M059J (cell line): ENCODE results near the gene HIVEP3. TPM values are rescaled to one million over a fixed set of nuclear protein-coding genes. Genes with fewer than 3 reads are reported as not detected.

Experiments
- DNase-seq: peaks from one replicate; pipeline ENCODE4 v3.0.0-alpha.2; 2012; ENCODE audit warnings: low read depth
- total RNA-seq: library from RNA; depleted of rRNA; stranded (reverse); fragments of >200 nt; shearing (Covaris generic); gene quantifications from 2 replicates; pipeline ENCODE4 v1.2.3, GENCODE V29; 2014

The HIVEP3 gene
- total RNA-seq, 1 experiment from 2014 or later: 4.2 TPM

DNA sequence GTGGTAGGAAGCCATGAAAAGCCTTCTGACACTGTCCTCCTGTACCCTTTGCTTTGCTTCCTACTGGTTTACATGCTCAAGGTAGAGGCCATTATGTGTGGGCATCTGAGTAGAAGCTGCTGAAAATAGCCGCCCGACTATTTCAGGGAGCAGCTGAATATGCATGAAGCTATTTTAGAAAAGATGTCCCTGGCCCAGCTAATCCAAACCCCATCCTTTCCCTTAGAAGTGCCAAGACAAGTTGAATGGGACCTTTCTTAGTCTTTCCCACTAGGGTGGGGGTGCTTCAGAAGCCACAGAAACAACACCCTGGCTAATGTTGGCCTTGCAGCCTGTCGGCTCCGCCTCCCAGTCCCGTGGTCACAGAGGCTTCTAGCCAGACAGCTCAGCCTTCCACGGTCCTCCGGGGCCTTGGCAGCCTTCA, 229.2 kb downstream of the HIVEP3 start:
- DNase-seq: no peak

DNA sequence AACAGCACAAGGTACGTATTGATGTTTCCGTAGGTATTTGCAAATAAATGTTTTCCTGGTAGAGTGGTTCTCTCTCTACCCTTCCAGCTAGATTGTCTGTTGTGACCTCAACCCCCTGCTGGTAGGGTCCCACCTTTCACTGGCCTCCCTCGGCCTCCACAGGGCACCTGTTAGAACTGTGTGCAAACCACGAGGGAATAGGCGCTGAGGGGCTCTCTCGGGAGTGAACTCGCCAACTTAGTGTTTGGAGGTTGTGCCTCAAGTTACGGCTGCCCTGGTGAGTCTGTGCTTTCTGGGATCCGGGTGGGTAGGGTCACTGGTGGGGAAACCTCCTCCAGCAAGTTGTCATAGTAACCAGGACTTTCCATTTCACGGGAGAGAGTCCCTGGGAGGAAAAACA, 229.6 kb downstream of the HIVEP3 start:
- DNase-seq: no peak

DNA sequence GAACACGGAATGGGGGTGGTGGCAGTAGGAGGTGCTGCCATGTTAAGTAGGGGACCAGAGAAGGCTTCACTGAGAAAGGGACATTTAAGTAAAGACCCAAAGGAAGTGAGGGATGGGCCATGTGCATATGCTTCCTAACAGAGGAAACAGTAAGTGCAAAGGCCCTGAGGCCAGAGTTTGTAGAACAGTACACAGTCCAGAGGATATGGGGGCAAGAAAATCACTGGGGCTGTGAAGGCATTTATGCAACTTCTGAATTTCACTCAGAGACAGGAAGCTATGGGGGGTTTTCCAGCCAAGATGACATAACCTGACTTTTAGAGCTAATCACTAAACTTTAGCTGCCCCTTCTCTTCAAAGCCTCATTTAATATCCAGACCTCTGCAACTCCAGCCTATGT, 231.7 kb downstream of the HIVEP3 start:
- DNase-seq: no peak

DNA sequence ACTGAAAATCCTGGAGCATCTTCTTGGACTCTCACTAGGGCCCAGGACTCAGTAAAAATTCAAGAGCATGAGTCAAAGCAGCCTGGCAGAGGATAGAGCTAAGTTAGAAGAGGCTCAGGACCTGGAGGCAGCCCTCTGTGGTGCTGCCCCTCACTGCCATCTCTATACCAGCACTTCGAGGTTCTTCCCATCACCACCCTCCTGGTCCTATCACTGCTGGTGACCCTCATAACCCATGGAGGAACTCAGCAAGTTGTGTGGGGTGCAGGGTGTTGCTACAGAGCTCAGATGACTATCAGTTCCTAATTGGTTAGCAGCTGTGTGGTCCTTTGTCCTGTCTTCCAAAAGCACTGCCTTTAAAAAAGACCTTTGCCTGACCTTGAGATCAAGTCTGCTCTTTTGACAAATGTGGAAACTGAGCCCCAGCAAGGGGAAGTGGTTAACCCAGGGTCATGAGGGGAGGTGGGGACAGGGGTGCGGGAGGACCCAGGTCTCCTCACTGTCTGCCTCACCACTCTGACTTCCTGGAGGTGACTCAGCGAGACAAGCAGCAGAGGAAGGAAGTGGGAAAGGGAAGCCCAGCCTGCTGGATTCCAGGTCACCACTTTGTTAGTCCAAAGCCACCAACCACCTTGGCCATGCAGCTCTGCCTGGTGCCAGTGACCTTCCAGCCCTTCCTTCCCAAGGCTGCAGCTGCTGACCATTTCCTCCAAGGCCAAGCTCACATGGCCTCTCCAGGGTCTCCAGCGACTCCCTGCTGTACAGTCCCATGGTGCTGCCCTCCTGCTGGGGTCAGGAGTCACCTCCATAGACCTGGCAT, 234.8 kb downstream of the HIVEP3 start:
- peak; percentile 86 for DNase-seq

DNA sequence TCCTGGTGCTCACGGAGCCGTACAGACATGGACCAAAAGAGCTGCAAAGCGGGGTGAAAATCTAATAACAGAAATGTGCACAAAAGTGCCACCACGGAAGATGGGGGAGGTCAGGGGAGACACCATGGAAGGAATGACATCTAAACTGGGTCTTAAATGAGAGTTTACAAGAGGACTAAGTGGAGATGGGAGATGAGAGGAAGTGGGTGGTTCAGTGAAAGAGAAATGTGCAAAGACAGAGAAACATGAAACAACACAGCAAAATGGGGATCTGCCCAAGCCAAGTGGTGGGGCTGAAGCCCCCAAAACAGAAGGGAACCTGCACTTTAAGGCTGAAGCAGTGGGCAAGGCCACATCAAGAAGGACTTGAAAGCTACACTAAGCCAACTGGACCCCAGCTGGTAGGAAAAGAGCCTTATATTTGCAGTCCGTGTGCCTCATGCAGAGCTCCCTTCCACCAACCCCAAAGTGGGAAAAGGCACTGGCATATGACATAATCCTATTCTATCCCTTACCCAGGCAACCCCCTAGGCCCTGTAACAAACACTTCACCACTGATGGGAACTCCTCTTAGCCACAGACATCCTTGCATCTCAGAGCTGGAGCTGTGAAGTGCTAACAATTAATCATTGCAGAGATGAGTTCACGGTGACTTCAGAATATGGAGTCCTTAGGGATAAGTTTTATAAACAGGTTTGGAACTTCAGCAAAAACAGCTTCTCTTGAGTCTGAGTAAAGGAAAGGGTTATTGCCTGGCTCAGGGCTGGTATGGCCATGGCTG, 235.7 kb downstream of the HIVEP3 start:
- peak; percentile 63 for DNase-seq

DNA sequence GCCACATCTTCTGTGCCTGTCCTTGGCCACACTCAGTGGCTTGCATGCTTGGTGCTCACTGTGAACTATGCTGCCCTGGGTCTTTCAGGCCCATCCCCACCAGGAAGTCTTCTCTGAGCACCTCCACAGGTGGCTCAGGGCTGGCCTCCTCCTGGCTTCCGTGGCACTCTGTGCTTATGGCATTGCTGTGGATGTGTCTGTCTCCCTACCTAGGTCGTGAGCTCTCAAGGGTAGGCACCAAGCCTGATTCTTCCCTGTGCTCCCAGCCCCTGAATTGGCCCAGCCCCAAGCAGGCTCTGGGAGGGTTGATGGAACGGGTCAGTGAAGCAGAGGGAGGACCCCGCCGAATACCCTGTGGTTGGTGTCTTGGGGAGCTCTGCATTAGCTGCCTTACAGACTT, 236.6 kb downstream of the HIVEP3 start:
- DNase-seq: no peak

DNA sequence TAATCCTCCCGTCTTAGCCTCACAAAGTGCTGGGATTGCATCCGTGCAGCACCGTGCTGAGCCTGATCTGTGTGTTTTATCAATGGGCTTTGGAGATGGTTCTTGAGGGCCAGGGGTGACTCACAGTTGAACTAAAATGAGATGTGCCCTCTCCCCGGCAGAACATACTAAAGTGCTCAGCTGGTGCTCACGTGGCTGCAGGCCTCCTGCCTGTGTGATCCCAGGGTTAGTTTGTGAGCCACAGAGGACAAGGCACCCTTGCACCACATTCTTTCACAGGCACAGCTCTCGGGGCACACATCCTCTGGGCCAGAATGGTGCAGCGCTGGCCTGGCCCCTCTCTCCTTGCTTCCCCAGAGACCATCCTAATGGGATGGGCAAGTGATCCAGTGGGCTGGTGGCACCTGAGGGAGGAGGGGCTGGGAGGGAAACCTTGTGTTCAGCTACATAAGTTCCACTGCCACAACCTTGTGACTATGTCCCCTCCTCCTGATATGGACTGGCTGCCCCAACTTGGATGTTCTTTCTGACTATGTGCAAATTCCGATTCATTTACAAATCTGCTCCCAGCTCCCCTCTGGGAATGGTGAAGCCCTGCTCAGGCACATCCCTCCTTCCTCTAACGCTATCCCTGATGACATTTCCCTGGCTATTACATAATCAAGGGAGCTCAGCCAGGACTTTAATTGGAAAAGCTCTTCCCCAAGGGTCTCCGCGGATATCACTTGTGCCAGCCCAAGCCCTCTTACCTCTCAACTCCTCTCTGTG, 237.2 kb downstream of the HIVEP3 start:
- DNase-seq: no peak

DNA sequence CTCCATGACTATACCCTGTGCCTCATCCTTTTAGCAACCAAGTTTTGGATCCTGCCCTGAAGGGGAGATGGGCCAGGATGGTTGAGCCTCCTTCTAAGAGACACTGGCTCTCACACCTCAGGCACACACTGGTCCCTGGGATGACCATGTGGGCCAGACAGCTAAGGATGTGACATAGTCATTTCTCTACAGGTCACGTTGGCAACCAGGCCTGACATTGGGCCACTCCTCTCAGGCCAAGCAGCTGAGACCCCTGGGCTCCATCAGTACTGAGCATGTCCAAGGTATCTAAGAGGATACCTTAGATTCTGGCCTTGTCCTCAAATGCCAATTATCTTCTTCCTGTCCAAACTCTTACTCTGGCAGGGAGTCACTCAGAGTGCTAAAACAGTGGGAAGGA, 238.7 kb downstream of the HIVEP3 start:
- no peak for DNase-seq

DNA sequence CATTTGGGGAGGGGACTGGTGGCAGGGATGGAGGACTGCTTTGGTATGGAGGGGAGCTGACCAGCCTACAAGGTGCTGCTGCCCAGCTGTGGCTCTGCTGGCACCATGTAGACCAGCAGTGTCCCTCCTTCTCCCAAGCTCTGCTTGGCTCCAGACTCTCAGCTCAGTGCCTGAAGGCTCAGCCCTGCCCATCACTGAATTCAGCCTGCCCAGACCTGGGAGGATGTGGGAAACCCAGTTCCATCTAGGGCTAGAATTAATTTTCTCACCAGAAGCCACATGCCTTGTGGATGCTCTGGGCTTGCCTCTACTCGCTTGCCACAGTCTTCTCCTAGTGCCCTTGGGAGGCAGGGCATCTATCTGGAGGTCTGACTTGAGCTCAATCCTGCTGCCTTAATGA, 239.2 kb downstream of the HIVEP3 start:
- no peak for DNase-seq

DNA sequence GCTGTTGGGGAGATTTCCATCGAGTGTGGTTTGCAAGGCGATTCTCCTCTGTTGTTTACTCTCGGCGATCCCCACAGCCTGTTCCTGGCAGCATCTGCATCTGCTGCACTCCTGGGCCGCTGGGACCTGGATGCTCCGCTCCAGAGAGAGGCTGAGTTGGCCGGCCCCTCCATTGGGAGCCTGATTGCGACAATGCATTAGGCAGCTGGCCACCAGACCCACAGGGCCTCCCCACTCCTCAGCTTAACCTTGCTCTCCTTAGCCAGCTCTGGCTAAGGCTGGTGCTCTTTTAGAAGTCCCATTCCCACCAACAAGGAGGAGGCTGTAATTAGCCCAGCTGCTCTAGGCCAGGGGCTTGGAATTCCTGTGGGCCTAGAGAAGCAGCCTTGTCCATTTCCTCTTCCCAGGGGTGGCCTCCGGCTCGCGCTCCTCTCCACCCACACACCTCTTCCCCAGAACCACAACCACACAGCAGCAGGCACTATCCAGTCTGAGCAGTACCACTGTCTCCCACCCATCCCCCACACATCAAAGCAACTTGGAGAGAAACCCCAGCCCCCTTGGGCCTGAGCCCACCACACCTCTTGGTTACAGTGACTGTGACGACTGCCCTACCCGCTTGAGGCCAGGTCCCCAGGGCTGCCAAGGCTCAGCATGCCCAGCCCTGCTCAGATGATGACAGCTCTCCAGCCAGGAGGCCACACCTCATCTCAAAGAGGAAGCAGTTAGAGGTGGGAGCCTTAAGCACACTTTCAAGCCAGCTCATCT, 240.4 kb downstream of the HIVEP3 start:
- peak; percentile 67 for DNase-seq

DNA sequence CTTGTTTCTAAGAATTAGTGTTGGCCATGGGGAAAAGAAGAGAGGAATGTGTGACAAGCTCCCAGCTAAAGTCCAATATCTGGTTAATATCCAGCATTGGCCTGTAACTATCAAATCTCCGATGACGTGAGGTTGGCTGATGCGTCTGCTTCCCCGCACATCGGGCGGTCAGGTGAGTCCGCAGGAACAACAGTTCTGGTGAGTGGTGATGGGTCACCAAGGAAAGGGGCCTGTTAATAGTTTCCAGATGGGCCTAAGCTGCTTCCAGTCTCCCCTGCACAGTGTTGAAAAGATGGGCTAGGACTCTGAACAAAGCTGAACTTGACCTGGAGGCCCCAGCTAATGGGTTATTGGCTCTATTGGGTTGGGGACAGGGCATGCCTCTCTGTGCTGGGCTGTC, 241.1 kb downstream of the HIVEP3 start:
- no peak for DNase-seq

DNA sequence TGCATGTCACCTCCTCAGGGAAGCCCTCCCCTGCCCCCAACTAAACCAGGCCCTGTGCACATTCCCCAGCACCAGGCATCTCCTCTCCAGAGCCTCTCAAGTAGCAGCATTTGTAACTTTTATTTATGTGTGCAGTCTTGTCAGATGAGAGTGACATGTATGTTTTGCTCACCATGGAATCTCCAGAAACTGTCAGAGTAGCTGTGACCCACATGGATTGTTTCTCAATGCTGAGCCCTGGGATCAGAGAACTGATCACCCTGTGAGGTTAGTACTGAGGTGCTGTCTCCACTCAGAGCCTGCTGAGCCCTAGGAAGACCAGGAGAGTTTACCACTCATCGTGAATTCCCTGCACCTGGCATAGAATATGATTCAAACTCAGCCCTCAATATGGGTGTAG, 243.3 kb downstream of the HIVEP3 start:
- no peak for DNase-seq

DNA sequence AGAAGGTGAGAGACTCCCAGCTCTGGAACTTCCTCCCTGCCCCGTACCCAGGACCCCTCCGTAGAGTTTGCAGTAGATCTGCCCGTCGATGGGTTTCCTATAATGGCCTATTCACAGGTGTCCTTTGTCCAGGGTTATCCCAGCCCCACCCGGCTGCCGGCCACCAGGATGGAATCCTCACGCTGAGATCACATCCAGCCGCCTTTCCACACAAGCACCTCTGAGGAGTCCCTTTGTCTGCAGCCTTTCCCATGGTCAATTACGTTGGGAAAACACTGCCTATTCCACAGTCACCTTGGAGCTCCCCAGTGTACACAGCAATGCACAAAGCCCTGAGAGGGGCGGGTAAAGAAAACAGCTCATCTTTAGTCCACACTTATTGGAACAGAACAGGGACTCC, 244.2 kb downstream of the HIVEP3 start:
- DNase-seq: no peak

DNA sequence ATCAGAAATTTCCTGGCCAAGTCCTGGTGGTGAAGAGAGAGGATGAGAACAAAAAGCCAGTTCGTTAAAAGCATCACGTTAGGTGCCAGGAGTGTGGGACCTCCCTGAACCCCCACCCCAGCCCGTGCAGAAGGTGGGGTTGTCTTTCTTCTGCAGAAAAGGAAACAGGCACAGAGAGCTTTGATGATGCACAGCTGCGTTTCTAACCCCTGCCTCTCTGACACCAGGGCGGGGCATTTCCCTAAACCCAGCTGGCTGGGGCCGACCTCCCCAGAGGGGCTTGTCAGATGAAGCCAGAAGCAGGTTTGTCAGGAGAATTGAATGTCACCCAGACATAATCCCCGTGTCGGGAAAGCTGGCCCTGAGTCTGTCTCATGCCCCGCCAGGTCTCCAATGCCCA, 244.9 kb downstream of the HIVEP3 start:
- no peak for DNase-seq

DNA sequence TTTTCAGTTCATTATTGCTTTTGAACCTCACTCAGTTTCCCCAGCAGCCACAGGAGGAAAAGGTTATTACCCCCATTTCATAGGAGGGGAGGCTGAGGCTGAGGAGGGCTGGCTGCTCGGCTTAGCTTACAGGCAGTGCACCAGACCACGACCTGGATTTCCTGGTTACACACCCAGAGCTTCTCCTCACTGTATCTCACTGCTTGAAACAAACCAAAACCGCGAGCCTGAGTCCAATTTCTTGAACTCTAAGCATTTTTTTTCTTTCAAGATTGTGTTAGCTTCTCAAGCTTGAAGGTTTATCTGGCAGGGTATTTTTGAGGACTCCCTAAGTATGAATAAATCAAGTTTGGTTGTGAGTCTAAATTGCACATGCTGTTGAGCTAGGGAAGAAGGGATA, 245.3 kb downstream of the HIVEP3 start:
- DNase-seq: no peak

DNA sequence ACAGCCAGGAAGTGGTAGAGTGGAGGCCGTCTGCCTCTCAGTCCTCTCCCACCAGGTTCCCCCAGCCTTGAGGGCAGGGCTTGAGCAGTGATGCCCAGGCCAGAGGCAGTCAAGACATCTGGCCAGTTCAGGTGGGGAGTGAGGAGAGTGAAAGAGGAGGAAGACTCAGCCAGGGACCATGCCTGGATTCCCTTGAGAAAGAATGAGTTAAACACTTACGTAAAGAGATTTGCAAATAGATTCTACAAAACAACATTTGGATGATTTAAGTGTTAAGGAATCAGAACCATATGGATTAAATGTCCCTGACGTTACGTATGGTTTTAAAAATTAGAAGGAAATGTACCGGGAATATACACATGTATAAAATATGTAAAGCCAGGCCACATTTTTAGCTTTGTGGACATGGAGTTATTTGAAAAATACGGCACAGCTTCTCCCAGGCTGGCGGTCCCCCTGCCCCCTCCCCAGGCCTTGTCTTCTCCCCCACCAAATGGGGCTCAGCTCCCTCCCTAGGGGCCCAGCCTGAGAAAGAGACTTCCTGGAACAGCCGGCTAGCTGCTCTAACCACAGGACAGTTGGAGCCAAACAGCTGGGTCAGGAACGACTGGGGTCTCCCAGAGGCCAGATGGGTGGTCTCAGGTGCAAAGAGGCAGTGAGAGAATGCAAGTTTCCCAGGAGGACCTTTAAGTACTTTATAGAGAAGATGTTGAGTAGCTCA, 245.9 kb downstream of the HIVEP3 start:
- no peak for DNase-seq

DNA sequence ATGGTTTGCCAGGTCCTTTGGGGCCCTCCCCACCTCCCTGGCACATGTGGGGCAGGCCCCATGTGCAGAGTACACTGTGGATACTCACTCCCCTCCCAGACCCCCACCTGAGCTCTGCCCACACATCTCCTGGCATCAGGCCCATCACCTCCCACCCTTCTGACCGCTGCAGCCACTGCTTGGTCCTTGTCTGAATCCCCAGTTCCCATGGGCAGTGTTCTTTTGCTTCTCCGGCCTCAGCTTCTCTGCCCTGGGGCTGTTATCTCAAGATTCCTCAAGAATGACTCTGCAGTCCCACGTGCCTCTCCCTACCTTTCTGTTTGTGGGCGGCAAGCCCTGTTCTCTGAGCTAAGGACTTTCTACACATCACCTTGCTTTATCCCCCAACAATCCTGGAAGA, 246.5 kb downstream of the HIVEP3 start:
- peak; percentile 97 for DNase-seq

DNA sequence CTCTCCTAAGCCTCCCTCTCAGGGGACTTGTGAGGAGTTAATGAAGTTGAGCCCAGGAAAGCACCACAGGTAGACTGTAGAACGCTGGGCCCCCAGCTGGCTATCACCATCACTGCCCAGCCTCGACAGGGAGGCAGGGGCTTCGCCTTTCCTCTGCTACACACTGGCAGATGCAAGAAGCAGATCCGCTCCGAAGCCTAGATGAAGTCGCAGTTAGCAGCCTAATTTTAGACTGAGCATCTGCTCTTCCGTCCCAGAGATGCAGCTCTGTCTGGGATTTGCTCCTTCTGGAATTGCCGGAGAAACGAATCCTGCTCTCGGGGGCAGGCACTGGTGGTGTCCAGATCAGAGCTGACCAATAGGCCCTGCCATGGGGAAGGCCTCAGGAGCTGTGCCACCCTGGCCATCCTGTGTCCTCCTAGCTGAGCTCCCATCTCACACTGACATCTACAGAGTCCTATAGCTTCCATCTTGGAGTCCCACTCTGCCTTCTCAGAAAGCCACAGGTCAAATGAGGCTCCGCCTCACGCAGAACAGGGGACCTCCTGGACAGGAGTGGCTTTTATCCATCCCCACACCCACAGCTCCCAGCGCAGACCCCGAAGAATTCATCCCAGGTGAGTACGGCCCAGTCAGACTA, 247.5 kb downstream of the HIVEP3 start:
- DNase-seq: no peak

DNA sequence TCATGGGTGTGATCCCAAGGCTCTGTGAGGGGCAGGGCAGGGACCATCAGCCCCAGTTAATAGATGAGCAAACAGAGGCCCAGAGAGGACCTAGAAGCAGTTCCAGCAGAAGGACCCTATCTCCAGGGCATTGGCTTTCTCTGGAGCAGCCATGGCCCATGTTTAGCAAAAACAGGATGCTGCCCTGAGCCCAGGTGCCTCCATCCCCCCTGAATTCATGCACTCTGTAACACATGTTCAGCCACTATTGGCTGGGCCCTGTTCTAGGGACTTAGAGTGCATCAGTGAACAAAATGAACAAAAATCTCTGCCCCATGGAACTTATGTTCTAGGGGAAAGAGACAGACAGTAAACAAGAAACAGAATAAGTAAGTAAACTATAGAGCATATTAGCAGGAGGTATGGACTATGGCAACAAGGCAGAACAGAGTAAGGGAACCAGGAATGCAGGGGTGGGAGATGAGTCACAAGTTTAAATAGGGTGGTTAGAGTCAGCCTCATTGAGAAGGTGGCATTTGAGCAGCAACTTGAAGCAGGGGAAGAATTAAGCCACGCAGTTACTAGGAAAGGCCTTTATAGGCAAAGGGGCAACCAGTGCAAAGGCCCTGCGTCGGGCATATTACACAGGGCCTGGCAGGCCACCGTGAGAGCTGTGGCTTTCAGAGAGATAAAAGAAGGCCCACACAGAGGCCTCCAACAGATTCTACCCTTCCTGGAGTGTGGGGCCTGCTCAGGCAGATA, 248.3 kb downstream of the HIVEP3 start:
- peak; percentile 90 for DNase-seq

DNA sequence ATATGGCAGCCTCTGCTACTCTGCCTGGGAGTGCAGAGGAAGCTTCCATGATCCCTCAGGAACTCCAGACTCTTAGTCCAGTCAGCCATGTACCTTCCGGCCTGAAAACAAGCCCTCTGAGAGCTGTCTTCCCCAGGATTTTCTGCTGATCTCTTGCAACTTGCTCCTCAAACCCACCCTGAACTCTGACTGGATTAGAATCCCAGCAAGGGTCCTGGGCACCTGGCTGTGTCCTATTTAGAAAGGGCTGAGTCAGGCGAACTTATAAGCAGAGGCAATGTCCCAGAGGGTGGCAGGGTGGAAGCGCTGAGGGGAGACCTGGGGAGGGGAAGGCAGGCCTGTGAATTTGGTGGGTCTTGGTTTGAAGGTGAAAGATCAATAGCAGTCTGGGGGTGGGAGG, 249.8 kb downstream of the HIVEP3 start:
- DNase-seq: no peak
